HCT116 (cell line): Measurements from ENCODE around the gene HSP90AA1. TPM values are rescaled to one million over a fixed set of nuclear protein-coding genes. Genes with fewer than 3 reads are reported as not detected.

Experiments
- ATAC-seq: fragments of 200-7000 bp; cut with Tn5 transposase; 2 replicates; pipeline ENCODE4 v1.9.1; 2020; ENCODE audit warnings: mild to moderate bottlenecking, moderate library complexity
- BruUV-seq: library from RNA; stranded (reverse); fragments of 400-500 nt; replicated peaks from 2 replicates; lab custom pipeline; 2021; lab: Mats Ljungman, UMichigan
- CTCF ChIA-PET: fragments of 300-600 bp; sonication (Branson Sonifier 250); formaldehyde crosslinking; loops from one replicate; lab custom pipeline; 2021; ENCODE audit warnings: antibody characterized with exemption; lab: Charles Lee
- POLR2A ChIA-PET: fragments of 300-600, 350-600 bp; sonication (Branson Sonifier 250); formaldehyde crosslinking; loops from one replicate; lab custom pipeline; 2021; ENCODE audit warnings: antibody characterized with exemption; lab: Charles Lee
- RAD21 ChIA-PET, 2 experiments: fragments of 300-600 bp; sonication (Branson Sonifier 250); formaldehyde crosslinking; loops; one replicate each; lab custom pipeline; 2023; ENCODE audit warnings: low total read pairs in 2 of 2; ENCODE audit not compliant: uncharacterized antibody in 2 of 2, unreplicated experiment in 2 of 2, low non-redundant PET in 1 of 2; lab: Charles Lee
- DNase-seq: peaks from one replicate; pipeline ENCODE4 v3.0.0-alpha.2; 2010; ENCODE audit warnings: low read depth, low spot score
- H2AFZ ChIP-seq: fragments of 200-600 bp; shearing (Covaris generic), sonication (generic); 2 replicates; pipeline ENCODE4 v1.6.1; 2017; ENCODE audit warnings: low read depth, mixed run types, mixed read lengths, antibody characterized with exemption, low read length; ENCODE audit not compliant: poor library complexity, severe bottlenecking
- H3K27ac ChIP-seq: 2 replicates; pipeline ENCODE4 v1.5.1; 2012; ENCODE audit warnings: low read depth, low read length
- H3K27me3 ChIP-seq: fragments of 200-600 bp; sonication (generic); 2 replicates; pipeline ENCODE4 v1.6.1; 2016; ENCODE audit warnings: mixed run types, low read length, mixed read lengths; ENCODE audit not compliant: insufficient read depth
- H3K36me3 ChIP-seq, 2 experiments: fragments of 200-500 bp in 1 of 2; fragments of 200-600 bp in 1 of 2; sonication (Bioruptor generic) in 1 of 2; sonication (generic) in 1 of 2; 2 replicates each; pipeline versions ENCODE4 v1.5.1 to v1.6.1; 2014 to 2016; ENCODE audit warnings: low read length in 2 of 2, inconsistent platforms in 1 of 2, mixed read lengths in 1 of 2, mixed run types in 1 of 2; ENCODE audit not compliant: insufficient read depth in 2 of 2, control insufficient read depth in 1 of 2
- H3K4me1 ChIP-seq, 2 experiments: fragments of 200-600 bp in 1 of 2; sonication (generic) in 1 of 2; 2 replicates each; pipeline versions ENCODE4 v1.5.1 to v1.6.1; 2012 to 2017; ENCODE audit warnings: low read length in 2 of 2, inconsistent platforms in 1 of 2, mild to moderate bottlenecking in 1 of 2, mixed read lengths in 1 of 2, mixed run types in 1 of 2, moderate library complexity in 1 of 2; ENCODE audit not compliant: insufficient read depth in 2 of 2, control insufficient read depth in 1 of 2
- H3K4me2 ChIP-seq: fragments of 200-600 bp; sonication (generic); 2 replicates; pipeline ENCODE4 v1.6.1; 2017; ENCODE audit warnings: mixed run types, low read length, mixed read lengths
- H3K4me3 ChIP-seq, 2 experiments: fragments of 200-600 bp in 1 of 2; sonication (generic) in 1 of 2; replicated peaks in 1 of 2; 2 replicates each; pipeline ENCODE4 v1.5.1; 2011 to 2016; ENCODE audit warnings: low read length in 2 of 2, control low read depth in 1 of 2, low read depth in 1 of 2, mild to moderate bottlenecking in 1 of 2, mixed read lengths in 1 of 2, mixed run types in 1 of 2
- H3K79me2 ChIP-seq: fragments of 200-600 bp; sonication (generic); 2 replicates; pipeline ENCODE4 v1.6.1; 2017; ENCODE audit warnings: mild to moderate bottlenecking, mixed run types, low read length, moderate library complexity, mixed read lengths; ENCODE audit not compliant: insufficient read depth
- H3K9ac ChIP-seq: fragments of 200-600 bp; sonication (generic); 2 replicates; pipeline ENCODE4 v1.6.1; 2016; ENCODE audit warnings: low read length, mixed read lengths
- H3K9me2 ChIP-seq: fragments of 200-600 bp; sonication (generic), shearing (Covaris generic); 2 replicates; pipeline ENCODE4 v1.6.1; 2017; ENCODE audit warnings: mixed run types, mild to moderate bottlenecking, moderate library complexity; ENCODE audit not compliant: insufficient read depth
- H3K9me3 ChIP-seq, 2 experiments: fragments of 200-500 bp in 1 of 2; fragments of 200-600 bp in 1 of 2; sonication (Bioruptor generic) in 1 of 2; sonication (generic) in 1 of 2; 2 replicates each; pipeline ENCODE4 v1.6.1; 2014 to 2017; ENCODE audit warnings: low read length in 2 of 2, mixed read lengths in 2 of 2, inconsistent platforms in 1 of 2, low read depth in 1 of 2, mild to moderate bottlenecking in 1 of 2, mixed run types in 1 of 2, moderate library complexity in 1 of 2; ENCODE audit not compliant: control insufficient read depth in 1 of 2, insufficient read depth in 1 of 2
- H4K20me1 ChIP-seq: fragments of 200-600 bp; sonication (generic), shearing (Covaris generic); 2 replicates; pipeline ENCODE4 v1.6.1; 2017; ENCODE audit warnings: mixed run types, mild to moderate bottlenecking, moderate library complexity; ENCODE audit not compliant: insufficient read depth
- CEBPB ChIP-seq: IDR thresholded peaks from 2 replicates; pipeline ENCODE4 v1.6.1; 2012; ENCODE audit warnings: low read depth
- EZH2 ChIP-seq: fragments of 200-600 bp; sonication (generic); IDR thresholded peaks from 2 replicates; pipeline ENCODE4 v1.6.1; 2017; ENCODE audit warnings: antibody characterized with exemption, mixed run types
- FOSL1 ChIP-seq: IDR thresholded peaks from 2 replicates; pipeline ENCODE4 v1.6.1; 2012; ENCODE audit warnings: low read depth
- JUND ChIP-seq: IDR thresholded peaks from 2 replicates; pipeline ENCODE4 v1.6.1; 2012
- POLR2A ChIP-seq: IDR thresholded peaks from 2 replicates; pipeline ENCODE4 v1.7.0; 2011; ENCODE audit warnings: borderline replicate concordance; ENCODE audit not compliant: insufficient read depth, insufficient read length; ENCODE audit errors: extremely low read depth
- POLR2AphosphoS5 ChIP-seq: IDR thresholded peaks from 2 replicates; pipeline ENCODE4 v1.6.1; 2011; ENCODE audit warnings: mild to moderate bottlenecking, low read depth, low read length, moderate library complexity
- RAD21 ChIP-seq: IDR thresholded peaks from 2 replicates; pipeline ENCODE4 v1.6.1; 2012; ENCODE audit warnings: low read depth, mild to moderate bottlenecking
- TCF7L2 ChIP-seq: IDR thresholded peaks from 2 replicates; pipeline ENCODE4 v1.7.0; 2011; ENCODE audit warnings: borderline replicate concordance, inconsistent platforms; ENCODE audit not compliant: insufficient read depth, insufficient read length; ENCODE audit errors: extremely low read depth
- YY1 ChIP-seq: IDR thresholded peaks from 2 replicates; pipeline ENCODE4 v1.6.1; 2011; ENCODE audit warnings: low read length, low read depth, moderate library complexity, mild to moderate bottlenecking; ENCODE audit not compliant: insufficient replicate concordance; ENCODE audit errors: extremely low read depth
- ZBTB33 ChIP-seq: IDR thresholded peaks from 2 replicates; pipeline ENCODE4 v1.6.1; 2011; ENCODE audit warnings: mild to moderate bottlenecking, low read length, moderate library complexity; ENCODE audit not compliant: insufficient replicate concordance; ENCODE audit errors: extremely low read depth
- ZNF274 ChIP-seq: fragments of 200-500 bp; sonication (Bioruptor generic); IDR thresholded peaks from 2 replicates; pipeline ENCODE4 v1.6.1; 2014; ENCODE audit warnings: mild to moderate bottlenecking, low read depth, low read length, inconsistent platforms
- intact Hi-C: fragments of 100-400 bp; cut with micrococcal nuclease; formaldehyde crosslinking; loops from 2 replicates; pipeline ENCODE4 v1.10.0; 2022
- total RNA-seq: library from RNA; stranded (reverse); gene quantifications from one replicate; pipeline ENCODE4 v1.2.1, GENCODE V29; 2021; ENCODE audit not compliant: unreplicated experiment

HSP90AA1 gene
- total RNA-seq, 1 experiment from 2014 or later: 1,380 TPM

- BruUV-seq: no TSS peak
- H3K9me3 ChIP-seq: no peaks in the 10 kb centered on the region
- intact Hi-C loops: no loop called here
- no peak overlapping the region for H3K4me2 ChIP-seq
- DNase-seq (no peak), ATAC-seq (no peak)
- peaks cover 29 to 31% of the 10 kb centered on the region in 2 experiments for H3K36me3 ChIP-seq
- no peaks in the 10 kb centered on the region for H4K20me1 ChIP-seq
- ChIA-PET POLR2A (no interaction called here), CTCF (interaction anchor here (1.9 kb wide), 1 partner anchor 46 kb away, joined by 6 read pairs; no protein-coding TSS in a partner anchor), RAD21 (no interaction called here)
- H3K9ac ChIP-seq: no peak overlapping the region
- TF ChIP-seq JUND (no peak), ZNF274 (no peak), CEBPB (no peak), POLR2A (no peak), YY1 (no peak), EZH2 (no peak), POLR2AphosphoS5 (no peak)
- no peak overlapping the region for H2AFZ ChIP-seq
- H3K9me2 ChIP-seq: no peaks in the 10 kb centered on the region
- no peaks in the 10 kb centered on the region for H3K27me3 ChIP-seq
- no peak overlapping the region for H3K27ac ChIP-seq
- H3K79me2 ChIP-seq: no peaks in the 10 kb centered on the region
- H3K4me1 ChIP-seq: peaks cover 0 to 10% of the 10 kb centered on the region in 2 experiments; a peak in 2 of 4 replicates
- no peak overlapping the region for H3K4me3 ChIP-seq
These were observed 36.8 kb downstream of the HSP90AA1 start for GRCh38 chr14:102050026-102050405.

GRCh38 chr14:102049258-102050025 is 37.4 kb downstream of the HSP90AA1 start:
- Histone ChIP-seq H3K79me2 (no peaks in the 10 kb centered on the region), H3K4me2 (no peak overlapping the region), H3K27ac (no peak overlapping the region), H3K27me3 (no peaks in the 10 kb centered on the region), H3K4me3 (no peak overlapping the region), H4K20me1 (no peaks in the 10 kb centered on the region), H3K36me3 (peaks cover 32 to 34% of the 10 kb centered on the region in 2 experiments), H2AFZ (no peak overlapping the region), H3K9me2 (no peaks in the 10 kb centered on the region), H3K9ac (no peak overlapping the region), H3K9me3 (no peaks in the 10 kb centered on the region), H3K4me1 (peaks cover 0 to 10% of the 10 kb centered on the region in 2 experiments; a peak in 2 of 4 replicates)
- ChIA-PET CTCF (interaction anchor here (1.9 kb wide), 1 partner anchor 46 kb away, joined by 6 read pairs; no protein-coding TSS in a partner anchor), POLR2A (no interaction called here), RAD21 (no interaction called here)
- BruUV-seq: no TSS peak
- intact Hi-C loops: loop anchor here (5.0 kb wide), 1 partner anchor 342 kb away; no protein-coding TSS in a partner anchor
- no peak for TF ChIP-seq FOSL1
- no peak for TF ChIP-seq RAD21
- no peak for TF ChIP-seq ZBTB33
- no peak for TF ChIP-seq TCF7L2
- TF ChIP-seq YY1: no peak
- TF ChIP-seq JUND: no peak
- TF ChIP-seq, all 23 proteins: peak for 0
- no peak for ATAC-seq
- DNase-seq: no peak
